Endodermal cell (in vitro differentiated cells): ENCODE measurements around the gene TMED1. TPM values are rescaled to one million over a fixed set of nuclear protein-coding genes. Genes with fewer than 3 reads are reported as not detected.

Experiments
- DNase-seq: peaks from one replicate; pipeline ENCODE4 v3.0.0-alpha.2; 2017
- H3K27ac ChIP-seq: 2 replicates; pipeline ENCODE4 v1.5.1; 2013; ENCODE audit warnings: mild to moderate bottlenecking, low read depth, low read length, moderate library complexity
- H3K27me3 ChIP-seq: 2 replicates; pipeline ENCODE4 v1.6.1; 2013; ENCODE audit warnings: mild to moderate bottlenecking, low read length, moderate library complexity; ENCODE audit not compliant: insufficient read depth, control insufficient read depth, poor library complexity, severe bottlenecking
- H3K36me3 ChIP-seq: 2 replicates; pipeline ENCODE4 v1.7.0; 2013; ENCODE audit warnings: mild to moderate bottlenecking, low read length, moderate library complexity; ENCODE audit not compliant: control insufficient read depth, insufficient read depth
- H3K4me1 ChIP-seq: one replicate; pipeline ENCODE4 v1.7.0; 2013; ENCODE audit warnings: low read length; ENCODE audit not compliant: control insufficient read depth, insufficient read depth
- H3K4me3 ChIP-seq: 2 replicates; pipeline ENCODE4 v1.5.1; 2013; ENCODE audit warnings: mild to moderate bottlenecking, low read length, moderate library complexity
- H3K9ac ChIP-seq: 2 replicates; pipeline ENCODE4 v1.6.1; 2013; ENCODE audit warnings: mild to moderate bottlenecking, low read length, moderate library complexity; ENCODE audit not compliant: poor library complexity, severe bottlenecking; ENCODE audit errors: extremely low read depth
- H3K9me3 ChIP-seq: 2 replicates; pipeline ENCODE4 v1.6.1; 2013; ENCODE audit warnings: mild to moderate bottlenecking, low read length, moderate library complexity; ENCODE audit not compliant: control insufficient read depth
- H3K27ac Mint-ChIP-seq: 2 replicates; pipeline ENCODE4 v1.8.0; 2020; ENCODE audit warnings: mixed read lengths
- H3K27me3 Mint-ChIP-seq: 2 replicates; pipeline ENCODE4 v1.8.0; 2021; ENCODE audit warnings: mild to moderate bottlenecking, mixed read lengths; ENCODE audit not compliant: insufficient read depth
- H3K36me3 Mint-ChIP-seq: 2 replicates; pipeline ENCODE4 v1.8.0; 2020; ENCODE audit warnings: low read depth, mixed read lengths
- H3K4me1 Mint-ChIP-seq: 2 replicates; pipeline ENCODE4 v1.8.0; 2020; ENCODE audit warnings: mixed read lengths
- H3K4me3 Mint-ChIP-seq: 2 replicates; pipeline ENCODE4 v1.8.0; 2020; ENCODE audit warnings: mild to moderate bottlenecking, moderate library complexity, mixed read lengths
- H3K9me3 Mint-ChIP-seq: 2 replicates; pipeline ENCODE4 v1.8.0; 2020; ENCODE audit warnings: mild to moderate bottlenecking, mixed read lengths
- WGBS, 2 experiments: methylation state at CpG; one replicate each; pipeline versions ENCODE4 v1.1.5 to v1.1.7; 2013; ENCODE audit warnings: missing lambda C conversion rate in 2 of 2, mixed read lengths in 1 of 2; ENCODE audit not compliant: insufficient coverage in 1 of 2, insufficient read length in 1 of 2; 5-methylcytosine and 5-hydroxymethylcytosine counted together
- total RNA-seq, 2 donors: library from RNA; stranded (reverse); fragmentation: NEBNext Ultra II Directional in 1 of 2; extraction: Animal tissue kit (Norgen Biotek cat#: 25700) in 1 of 2; gene quantifications; 2 replicates in 1 of 2; 3 replicates in 1 of 2; pipeline ENCODE4 v1.2.1, GENCODE V29; 2021
- TF ChIP-seq, protein P1 (sequence below): fragments of 200-600 bp; sonication (generic); conservative IDR thresholded peaks from 2 replicates; pipeline ENCODE4 v1.5.0; 2021; ENCODE audit warnings: antibody characterized with exemption, mild to moderate bottlenecking

TMED1 gene
- total RNA-seq, 2 donors from 2014 or later: 19.7 to 34.5 TPM

DNA sequence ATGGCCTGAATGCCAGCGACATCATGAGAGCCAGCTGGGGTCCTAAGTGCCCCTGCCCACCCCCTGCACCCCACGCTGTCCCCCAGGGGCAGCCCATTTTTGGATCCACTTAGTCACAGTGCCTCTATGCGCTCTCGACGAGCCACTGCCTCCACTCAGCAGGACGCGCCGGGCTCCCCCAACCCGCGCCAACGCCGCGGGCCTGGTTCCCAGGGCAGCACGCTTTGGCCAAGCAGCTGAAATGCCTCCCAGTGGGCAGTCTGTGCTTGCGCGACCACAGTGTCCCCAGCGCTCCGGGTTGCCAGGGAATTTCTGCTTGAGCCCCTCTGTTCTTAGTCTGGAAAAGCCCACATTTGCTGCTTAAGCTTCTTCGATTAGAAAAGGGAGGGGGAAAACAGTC is 39.4 kb downstream of the TMED1 start:
- Histone ChIP-seq H3K27me3 (no peaks in the 10 kb centered on the region), H3K9ac (no peak overlapping the region), H3K36me3 (peaks cover 53% of the 10 kb centered on the region), H3K27ac (no peak overlapping the region), H3K4me3 (no peak overlapping the region), H3K9me3 (no peaks in the 10 kb centered on the region), H3K4me1 (no peaks in the 10 kb centered on the region)
- no peak overlapping the region for H3K4me3 Mint-ChIP-seq
- no peaks in the 10 kb centered on the region for H3K4me1 Mint-ChIP-seq
- WGBS, 2 experiments: 95 to 96% methylated on average over 17 to 19 of the region's 19 CpGs
- peaks cover 50% of the 10 kb centered on the region for H3K36me3 Mint-ChIP-seq
- no peak for DNase-seq
- H3K27me3 Mint-ChIP-seq: no peaks in the 10 kb centered on the region
- TF ChIP-seq, protein P1, sequence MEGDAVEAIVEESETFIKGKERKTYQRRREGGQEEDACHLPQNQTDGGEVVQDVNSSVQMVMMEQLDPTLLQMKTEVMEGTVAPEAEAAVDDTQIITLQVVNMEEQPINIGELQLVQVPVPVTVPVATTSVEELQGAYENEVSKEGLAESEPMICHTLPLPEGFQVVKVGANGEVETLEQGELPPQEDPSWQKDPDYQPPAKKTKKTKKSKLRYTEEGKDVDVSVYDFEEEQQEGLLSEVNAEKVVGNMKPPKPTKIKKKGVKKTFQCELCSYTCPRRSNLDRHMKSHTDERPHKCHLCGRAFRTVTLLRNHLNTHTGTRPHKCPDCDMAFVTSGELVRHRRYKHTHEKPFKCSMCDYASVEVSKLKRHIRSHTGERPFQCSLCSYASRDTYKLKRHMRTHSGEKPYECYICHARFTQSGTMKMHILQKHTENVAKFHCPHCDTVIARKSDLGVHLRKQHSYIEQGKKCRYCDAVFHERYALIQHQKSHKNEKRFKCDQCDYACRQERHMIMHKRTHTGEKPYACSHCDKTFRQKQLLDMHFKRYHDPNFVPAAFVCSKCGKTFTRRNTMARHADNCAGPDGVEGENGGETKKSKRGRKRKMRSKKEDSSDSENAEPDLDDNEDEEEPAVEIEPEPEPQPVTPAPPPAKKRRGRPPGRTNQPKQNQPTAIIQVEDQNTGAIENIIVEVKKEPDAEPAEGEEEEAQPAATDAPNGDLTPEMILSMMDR: no peak
- H3K9me3 Mint-ChIP-seq: no peaks in the 10 kb centered on the region
- no peak overlapping the region for H3K27ac Mint-ChIP-seq

DNA sequence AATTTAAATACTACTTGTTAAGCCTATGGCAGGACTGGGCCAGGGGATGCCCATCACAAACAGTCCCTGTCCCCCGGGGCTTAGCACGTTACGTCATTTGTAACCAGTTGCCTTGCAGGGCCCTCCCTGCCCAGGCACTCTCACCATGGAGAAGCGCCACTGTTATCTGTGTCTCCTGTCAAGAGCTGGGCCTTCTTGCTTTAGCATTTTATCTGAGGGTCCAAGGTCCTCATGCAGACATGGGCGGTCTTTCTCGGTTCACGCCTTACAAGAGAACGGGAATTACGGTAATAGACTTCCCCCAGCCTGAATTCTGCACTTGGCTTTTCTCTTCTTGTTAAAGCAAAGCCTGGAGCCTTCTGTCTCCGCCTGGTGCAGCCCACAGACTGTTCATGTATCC is 46.1 kb downstream of the TMED1 start:
- 92 to 93% methylated on average over 9 to 10 of the region's 10 CpGs for WGBS, 2 experiments

GRCh38 chr19:10788146-10788545 is 47.9 kb downstream of the TMED1 start:
- Mint-ChIP-seq H3K9me3 (no peaks in the 10 kb centered on the region), H3K4me3 (no peak overlapping the region), H3K36me3 (peaks cover 54% of the 10 kb centered on the region), H3K4me1 (no peaks in the 10 kb centered on the region), H3K27me3 (no peaks in the 10 kb centered on the region), H3K27ac (no peak overlapping the region)
- H3K4me1 ChIP-seq: no peaks in the 10 kb centered on the region
- TF ChIP-seq, protein P1: no peak
- no peaks in the 10 kb centered on the region for H3K27me3 ChIP-seq
- DNase-seq: no peak
- H3K36me3 ChIP-seq: peaks cover 40% of the 10 kb centered on the region
- no peaks in the 10 kb centered on the region for H3K9me3 ChIP-seq
- 96 to 97% methylated on average over 5 to 8 of the region's 8 CpGs for WGBS, 2 experiments
- no peak overlapping the region for H3K27ac ChIP-seq
- H3K4me3 ChIP-seq: no peak overlapping the region
- no peak overlapping the region for H3K9ac ChIP-seq

More for the DNA sequence above, 46.1 kb downstream of the TMED1 start:
- Mint-ChIP-seq H3K4me1 (no peaks in the 10 kb centered on the region), H3K27me3 (no peaks in the 10 kb centered on the region), H3K27ac (no peak overlapping the region), H3K4me3 (no peak overlapping the region), H3K36me3 (peaks cover 47% of the 10 kb centered on the region), H3K9me3 (no peaks in the 10 kb centered on the region)
- peaks cover 46% of the 10 kb centered on the region for H3K36me3 ChIP-seq
- no peaks in the 10 kb centered on the region for H3K9me3 ChIP-seq
- H3K4me1 ChIP-seq: no peaks in the 10 kb centered on the region
- H3K9ac ChIP-seq: no peak overlapping the region
- no peaks in the 10 kb centered on the region for H3K27me3 ChIP-seq
- no peak for DNase-seq
- H3K4me3 ChIP-seq: no peak overlapping the region
- TF ChIP-seq, protein P1: no peak
- no peak overlapping the region for H3K27ac ChIP-seq
